Thyroid gland (tissue), 4 donors: ENCODE measurements around the gene WNT4.

Source experiments
- CTCF ChIP-seq, 6 experiments: fragments of 200-600 bp in 3 of 6; fragments of 450-650 bp in 3 of 6; sonication (generic) in 3 of 6; IDR thresholded peaks; one replicate each; pipeline ENCODE4 v1.5.1; 2016 to 2019; ENCODE audit warnings: antibody characterized with exemption in 6 of 6, mild to moderate bottlenecking in 2 of 6, inconsistent platforms in 1 of 6, moderate library complexity in 1 of 6
- POLR2A ChIP-seq, 2 donors: fragments of 450-650 bp; IDR thresholded peaks; one replicate each; pipeline ENCODE4 v1.6.1; 2017; ENCODE audit warnings: antibody characterized with exemption in 2 of 2, mild to moderate bottlenecking in 2 of 2, moderate library complexity in 1 of 2

- TF ChIP-seq CTCF (IDR thresholded peaks at IDR 0.05) (no peak), POLR2A (IDR thresholded peaks at IDR 0.05) (no peak)
Observed at GRCh38 chr1:22157359-22157966, 14.6 kb upstream of the WNT4 start.
